Activated T-helper 1 cell treated with anti-CD3 and anti-CD28 coated beads, Interleukin-2, amount 50 U/mL, for 16 hours (primary cell): ENCODE data around the gene ATP5F1C.

Experiments
- DNase-seq, 2 donors: peaks; one replicate each; pipeline ENCODE4 v3.0.0-alpha.2; 2020; ENCODE audit warnings: low read depth in 1 of 2, low spot score in 1 of 2

ATP5F1C gene

DNA sequence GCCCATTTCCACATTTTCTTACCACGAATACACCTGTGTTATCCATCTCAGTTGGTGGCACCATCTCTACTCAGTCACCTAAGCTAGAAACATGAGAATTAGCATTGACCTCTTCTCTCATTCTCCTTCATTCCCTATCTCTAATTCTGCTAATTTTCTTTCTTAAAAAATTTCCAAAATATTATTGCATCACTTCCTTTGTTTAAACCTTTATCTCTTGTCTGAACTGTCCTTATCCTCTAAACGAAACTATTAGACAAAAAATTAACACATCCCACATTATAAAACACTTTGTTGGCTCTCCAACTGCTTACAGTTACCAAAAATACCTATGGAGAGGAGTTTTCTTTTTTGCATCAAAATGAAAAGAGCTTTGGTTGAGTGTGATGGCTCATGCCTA lies 48.6 kb downstream of the ATP5F1C start:
- no peak for DNase-seq

DNA sequence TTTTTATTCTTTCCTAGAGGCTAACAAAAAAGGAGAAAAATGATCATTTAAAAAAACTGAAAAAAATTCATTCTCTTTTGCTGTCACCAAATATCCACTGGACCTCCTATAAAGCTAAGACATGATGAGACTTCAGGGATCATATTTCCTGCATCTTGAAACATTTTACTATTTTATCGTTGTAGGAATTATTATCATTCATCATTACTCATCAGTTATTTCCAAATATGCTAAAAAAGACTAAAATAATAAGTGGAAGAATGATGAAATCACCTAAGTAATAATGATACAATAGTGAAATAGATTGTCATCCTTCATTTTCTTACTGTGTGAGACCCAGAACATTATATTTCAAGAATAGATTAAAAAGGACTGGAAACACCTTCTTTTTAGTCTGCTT lies 58.6 kb downstream of the ATP5F1C start:
- DNase-seq, result no peak

DNA sequence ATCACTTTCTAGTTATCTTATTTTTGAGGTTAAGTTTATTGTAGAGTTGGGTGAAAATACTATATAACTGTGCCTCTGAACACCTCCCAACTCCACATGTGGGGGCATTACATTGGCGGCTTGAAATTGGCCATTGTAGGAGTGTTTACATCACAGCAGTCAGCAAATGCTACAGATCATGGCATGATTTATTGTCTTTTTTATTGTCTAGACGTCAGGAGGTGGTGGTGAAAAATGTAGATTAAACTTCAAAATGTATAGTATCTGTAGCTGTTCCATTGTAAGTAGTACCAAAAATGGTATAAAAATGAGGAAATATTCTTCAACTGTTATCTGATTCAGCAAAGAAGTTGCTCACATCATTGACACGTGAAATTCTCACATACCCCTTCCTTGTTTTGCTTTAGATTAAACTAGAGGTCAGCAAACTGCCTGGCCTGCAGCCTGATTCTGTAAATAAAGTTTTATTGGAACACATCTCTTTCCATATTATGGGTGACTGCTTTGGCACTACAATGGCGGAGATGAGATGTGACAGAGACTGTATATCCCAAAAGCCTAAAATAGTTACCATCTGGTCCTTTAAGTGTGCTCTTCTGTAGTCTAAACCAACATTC lies 65.4 kb downstream of the ATP5F1C start:
- no peak for DNase-seq

DNA sequence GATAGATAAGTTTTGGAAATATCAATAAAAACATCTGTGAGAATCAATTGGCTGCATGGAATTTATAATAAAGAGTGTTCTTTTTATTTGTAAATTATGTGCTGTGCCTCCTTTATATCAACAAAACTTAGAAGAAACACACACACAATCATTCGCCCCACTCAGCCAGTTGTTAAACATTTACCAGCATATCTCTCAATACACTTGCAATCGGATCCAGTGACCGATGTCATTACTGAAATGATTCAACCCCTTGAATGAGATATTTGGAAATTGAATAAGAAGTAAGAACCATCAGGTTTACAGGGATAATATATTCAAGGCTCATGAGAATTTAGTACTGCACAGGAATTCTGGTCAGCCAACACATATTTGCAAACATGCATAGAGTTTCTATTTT lies 65.9 kb downstream of the ATP5F1C start:
- DNase-seq, result no peak

DNA sequence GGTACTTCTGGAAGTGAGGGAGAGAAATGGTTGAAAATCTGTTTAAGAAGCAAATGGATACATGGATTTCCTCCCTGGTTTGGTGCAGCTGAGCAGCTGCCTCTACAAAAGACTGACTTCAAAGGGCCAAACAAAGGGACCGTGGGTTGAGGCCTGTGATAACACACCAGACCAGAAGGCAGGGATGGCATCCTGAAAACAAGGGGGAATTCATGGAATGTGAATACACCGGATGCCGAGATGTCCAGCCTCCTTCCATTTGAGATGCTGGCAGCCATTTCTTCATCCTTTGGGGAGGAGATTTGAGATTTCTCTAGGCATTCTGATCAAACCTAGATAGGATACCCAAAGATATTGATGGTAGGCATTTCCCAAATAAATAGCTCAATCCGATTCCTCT lies 67.2 kb downstream of the ATP5F1C start:
- DNase-seq, result no peak

DNA sequence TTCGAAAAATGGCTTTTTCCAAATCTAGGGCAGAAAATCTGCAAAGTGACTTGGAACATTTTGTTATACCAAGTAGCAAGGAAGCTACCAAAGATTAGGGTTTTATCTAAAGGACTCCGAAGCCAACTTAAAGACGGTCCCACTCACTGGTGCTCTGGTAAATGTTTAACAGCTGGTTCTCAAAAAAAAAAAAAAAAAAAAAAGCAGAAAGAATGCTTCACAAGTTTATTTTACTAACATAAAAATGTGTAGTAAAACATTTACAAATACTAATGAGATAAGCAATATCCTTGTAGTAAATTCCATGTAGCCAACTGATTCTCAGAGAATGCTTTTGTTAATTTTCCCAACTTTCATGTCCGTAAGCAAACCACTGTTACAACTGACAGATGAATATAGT lies 68.7 kb downstream of the ATP5F1C start:
- DNase-seq, result no peak

DNA sequence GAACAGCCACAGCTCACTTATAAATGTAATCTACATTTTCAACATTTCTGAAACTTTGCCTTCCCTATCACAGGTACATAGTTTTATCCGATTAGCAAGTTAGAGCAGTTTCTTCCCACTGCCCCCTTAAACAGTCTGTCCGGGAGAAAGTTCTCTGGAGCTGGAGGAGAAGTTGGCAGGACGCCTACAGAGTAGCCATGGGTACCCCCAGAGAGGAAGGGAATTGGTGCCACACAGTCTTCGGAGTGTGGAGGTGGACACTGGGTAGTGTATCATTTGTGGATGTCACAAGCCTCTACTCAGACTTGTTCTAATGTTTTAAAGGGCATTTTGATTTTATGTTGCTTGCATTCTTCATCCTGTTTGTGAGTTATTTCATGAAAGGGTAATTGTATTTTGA lies 69.3 kb downstream of the ATP5F1C start:
- no peak for DNase-seq
